Activated CD4-positive, alpha-beta T cell treated with anti-CD3 and anti-CD28 coated beads for 24 hours (primary cell): Measurements from ENCODE around the gene UTP15.

Experiments
- DNase-seq, 2 donors: peaks; one replicate each; pipeline ENCODE4 v3.0.0-alpha.2; 2020; ENCODE audit warnings: low read depth in 2 of 2

UTP15 gene

GRCh38 chr5:73565139-73565968, at the start of gene UTP15, which contains the start of gene ANKRA2:
Gene UTP15, plus strand, starts transcription at chr5:73565743. Its CDS starts 1,602 bp downstream, at chr5:73567345.
Gene ANKRA2, minus strand, starts transcription at chr5:73565639. Its CDS starts 2,758 bp downstream, at chr5:73562881.
- DNase-seq, result peak; percentile 97 to 100

- DNase-seq, result peak; percentile 43 to 58
Measured at GRCh38 chr5:73519531-73520283, 45.8 kb upstream of the UTP15 start.

GRCh38 chr5:73522989-73523388, 42.6 kb upstream of the UTP15 start:
- no peak for DNase-seq

GRCh38 chr5:73523861-73524260, 41.7 kb upstream of the UTP15 start:
- DNase-seq, result no peak

GRCh38 chr5:73525606-73526203, 39.8 kb upstream of the UTP15 start:
- DNase-seq, result no peak

- no peak for DNase-seq
Measured at GRCh38 chr5:73528248-73528647, 37.3 kb upstream of the UTP15 start.

GRCh38 chr5:73529081-73529480, 36.5 kb upstream of the UTP15 start:
- no peak for DNase-seq

GRCh38 chr5:73531356-73531755, 34.2 kb upstream of the UTP15 start:
- no peak for DNase-seq

GRCh38 chr5:73532195-73532594, 33.3 kb upstream of the UTP15 start:
- DNase-seq, result no peak

GRCh38 chr5:73534011-73534644, 31.4 kb upstream of the UTP15 start:
- no peak for DNase-seq

- no peak for DNase-seq
Measured at GRCh38 chr5:73534971-73535370, 30.6 kb upstream of the UTP15 start.

- no peak for DNase-seq
Measured at GRCh38 chr5:73539730-73540129, 25.8 kb upstream of the UTP15 start.

GRCh38 chr5:73540192-73540591, 25.4 kb upstream of the UTP15 start:
- DNase-seq, result no peak

GRCh38 chr5:73542020-73542419, 23.5 kb upstream of the UTP15 start:
- no peak for DNase-seq

- DNase-seq, result no peak
Measured at GRCh38 chr5:73544429-73545402, 20.8 kb upstream of the UTP15 start.

GRCh38 chr5:73545403-73545779, 20.2 kb upstream of the UTP15 start:
- DNase-seq, result no peak

GRCh38 chr5:73550016-73550415, 15.5 kb upstream of the UTP15 start:
- DNase-seq, result no peak

GRCh38 chr5:73552642-73553041, 12.9 kb upstream of the UTP15 start:
- no peak for DNase-seq

- DNase-seq, result no peak
Measured at GRCh38 chr5:73558950-73559349, 6.6 kb upstream of the UTP15 start.

- DNase-seq, result no peak
Measured at GRCh38 chr5:73564018-73564417, 1.5 kb upstream of the UTP15 start.

- no peak for DNase-seq
Measured at GRCh38 chr5:73564675-73565074, 868 bp upstream of the UTP15 start.
